ENCODE results near the gene HAUS7. TPM values are rescaled to one million over a fixed set of nuclear protein-coding genes. Genes with fewer than 3 reads are reported as not detected.

HAUS7 gene
- total and polyA plus RNA-seq, 9 donors, result 9.3 to 28.7 (median 18.7) TPM

DNA sequence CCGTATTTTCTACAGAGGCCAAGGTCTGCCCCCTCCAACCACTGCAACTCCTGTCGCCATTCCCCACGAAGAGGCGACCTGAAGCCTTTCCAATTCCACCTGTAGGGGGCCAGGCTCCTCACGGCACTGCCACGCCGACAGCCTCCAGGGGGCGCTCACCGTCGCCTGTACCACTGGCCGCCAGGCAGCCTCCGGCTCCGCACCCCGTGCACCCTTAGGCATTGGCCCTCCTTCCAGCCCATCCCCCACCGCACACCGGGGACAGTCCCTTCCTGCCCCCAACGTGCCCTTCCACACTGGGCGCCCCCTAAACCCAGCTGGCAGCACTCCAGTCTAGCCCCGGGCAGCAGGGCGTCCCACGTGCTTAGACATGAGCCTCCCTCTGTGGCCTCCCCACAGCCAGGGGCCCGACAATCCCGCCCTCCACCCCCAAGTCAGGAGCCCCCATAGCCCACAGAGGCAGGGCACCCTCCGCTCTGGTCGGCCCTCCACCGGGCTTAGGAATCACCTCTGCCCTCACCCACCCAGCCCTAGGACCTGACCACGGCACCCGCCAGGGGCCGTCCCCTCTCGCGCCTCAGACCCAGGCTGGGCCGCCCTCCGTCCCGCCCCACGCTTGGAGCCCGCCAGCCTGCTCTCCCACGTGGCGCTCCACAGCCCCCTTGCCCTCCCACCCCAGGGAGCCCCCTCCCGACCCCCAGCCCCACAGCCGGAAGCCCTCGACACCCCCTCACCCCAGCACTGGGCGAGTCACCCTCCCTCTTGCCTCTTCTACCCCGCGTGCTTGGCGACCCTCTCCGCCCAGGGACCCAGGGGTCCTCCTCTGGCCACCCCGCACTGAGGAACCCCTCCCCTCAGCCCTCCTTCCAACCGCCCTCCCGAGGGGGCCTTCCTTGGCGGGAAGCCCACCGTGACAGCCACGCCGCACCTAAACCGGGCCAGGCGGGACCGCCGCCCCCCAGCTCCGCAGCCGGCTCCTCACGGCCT lies 69.9 kb downstream of the HAUS7 start:
- Histone ChIP-seq H3K4me1 (ENCODE audit: insufficient read depth) (peaks cover 4% of the 10 kb centered on the region), H3K4me3 (no peak overlapping the region), H3K27me3 (no peaks in the 10 kb centered on the region), H3K9me3 (no peaks in the 10 kb centered on the region), H3K27ac (no peak overlapping the region), H3K36me3 (no peaks in the 10 kb centered on the region)
- intact Hi-C loops (cut with DNase I), result no loop called here
- no peak for TF ChIP-seq POLR2A (IDR thresholded peaks at IDR 0.05)
- no peak for TF ChIP-seq EP300 (IDR thresholded peaks at IDR 0.05)
- peak in 1 of 3 donors; percentile 22 for TF ChIP-seq CTCF (IDR thresholded peaks at IDR 0.05)
- 80 to 83% (median 81%) methylated on average over 60 of the region's 60 CpGs for WGBS, 3 donors
- DNase-seq, result no peak

- H3K9me3 ChIP-seq, result no peaks in the 10 kb centered on the region
- intact Hi-C loops (cut with DNase I), result no loop called here
- WGBS, 3 donors, result 76 to 84% (median 83%) methylated on average over 17 of the region's 17 CpGs
- no peak overlapping the region for H3K27ac ChIP-seq
- peak in 1 of 5 donors; percentile 12 for DNase-seq
- H3K4me3 ChIP-seq, result no peak overlapping the region
- no peaks in the 10 kb centered on the region for H3K27me3 ChIP-seq
- TF ChIP-seq POLR2A (IDR thresholded peaks at IDR 0.05) (no peak), CTCF (IDR thresholded peaks at IDR 0.05) (no peak), EP300 (IDR thresholded peaks at IDR 0.05) (no peak)
- peaks cover 4% of the 10 kb centered on the region for H3K4me1 ChIP-seq (ENCODE audit: insufficient read depth)
- H3K36me3 ChIP-seq, result no peaks in the 10 kb centered on the region
These were observed 72.0 kb downstream of the HAUS7 start for GRCh38 chrX:153398275-153398960.

Small RNA genes lying within 50 kb of the gene (small RNA-seq; reads per million reads assigned to genes)
- not detected for gene RN7SL667P

Other genes starting within 250 kb of the HAUS7 start
- gene PNMA6F, start 148.8 kb downstream of the HAUS7 start, total RNA-seq, result not detected
- under 1 TPM in 1 of 2 donors, not detected in 1; 0.04 TPM for gene PNMA6F, start 148.8 kb downstream of the HAUS7 start, polyA plus RNA-seq
- gene ZNF275, start 136.4 kb downstream of the HAUS7 start, total RNA-seq, result 10 to 100 TPM; 27.5 to 75.9 (median 50.1) TPM
- gene ZNF275, start 136.4 kb downstream of the HAUS7 start, polyA plus RNA-seq, result 10 to 100 TPM; 42.7 to 49.6 TPM
- 1 to 10 TPM in 5 of 7 donors, under 1 TPM in 2; 0.24 to 3.5 (median 2.5) TPM for gene PNMA6E, start 69.2 kb downstream of the HAUS7 start, total RNA-seq
- gene PNMA6E, start 69.2 kb downstream of the HAUS7 start, polyA plus RNA-seq, result 1 to 10 TPM in 1 of 2 donors, under 1 TPM in 1; 0.10 to 3.5 TPM
- gene ZFP92, start 59.1 kb downstream of the HAUS7 start, total RNA-seq, result 1 to 10 TPM; 3.6 to 9.4 (median 4.0) TPM
- gene ZFP92, start 59.1 kb downstream of the HAUS7 start, polyA plus RNA-seq, result 1 to 10 TPM; 2.7 to 3.9 TPM
- 1 to 10 TPM in 3 of 7 donors, under 1 TPM in 3, not detected in 1; 0.35 to 2.3 (median 1.0) TPM for gene TREX2, start 24.5 kb downstream of the HAUS7 start, total RNA-seq
- under 1 TPM in 1 of 2 donors, not detected in 1; 0.76 TPM for gene TREX2, start 24.5 kb downstream of the HAUS7 start, polyA plus RNA-seq
- gene BGN, start 24.4 kb upstream of the HAUS7 start, total RNA-seq, result 10 to 100 TPM; 10.0 to 72.3 (median 31.2) TPM
- 10 to 100 TPM; 81.6 to 81.7 TPM for gene BGN, start 24.4 kb upstream of the HAUS7 start, polyA plus RNA-seq
- gene ATP2B3, start 47.1 kb upstream of the HAUS7 start, total RNA-seq, result 1 to 10 TPM in 1 of 7 donors, under 1 TPM in 2, not detected in 4; 0.23 to 1.6 (median 0.27) TPM
- gene ATP2B3, start 47.1 kb upstream of the HAUS7 start, polyA plus RNA-seq, result under 1 TPM in 1 of 2 donors, not detected in 1; 0.01 TPM
- 10 to 100 TPM; 15.5 to 20.0 (median 19.3) TPM for gene CCNQ, start 128.6 kb upstream of the HAUS7 start, total RNA-seq
- gene CCNQ, start 128.6 kb upstream of the HAUS7 start, polyA plus RNA-seq, result 10 to 100 TPM; 16.8 to 23.8 TPM
- 1 to 10 TPM in 3 of 7 donors, under 1 TPM in 4; 0.12 to 3.7 (median 0.74) TPM for gene DUSP9, start 176.6 kb upstream of the HAUS7 start, total RNA-seq
- gene DUSP9, start 176.6 kb upstream of the HAUS7 start, polyA plus RNA-seq, result under 1 TPM in 1 of 2 donors, not detected in 1; 0.28 TPM
- gene PNCK, start 203.2 kb upstream of the HAUS7 start, total RNA-seq, result 1 to 10 TPM in 4 of 7 donors, under 1 TPM in 2, not detected in 1; 0.51 to 5.9 (median 1.6) TPM
- 1 to 10 TPM in 1 of 2 donors, under 1 TPM in 1; 0.87 to 1.1 TPM for gene PNCK, start 203.2 kb upstream of the HAUS7 start, polyA plus RNA-seq
- 10 to 100 TPM in 5 of 7 donors, 1 to 10 TPM in 2; 6.3 to 23.5 (median 16.3) TPM for gene SLC6A8, start 217.3 kb upstream of the HAUS7 start, total RNA-seq
- gene SLC6A8, start 217.3 kb upstream of the HAUS7 start, polyA plus RNA-seq, result 10 to 100 TPM in 1 of 2 donors, 1 to 10 TPM in 1; 7.5 to 10.0 TPM